Measurements from ENCODE around the gene CA5B. TPM values are rescaled to one million over a fixed set of nuclear protein-coding genes. Genes with fewer than 3 reads are reported as not detected.

CA5B gene
- total and polyA plus RNA-seq, 2 of the 8 experiments (the other 6 are each of a cell fraction or from before 2014, with no cell fraction given): 3.3 to 8.6 TPM

DNA sequence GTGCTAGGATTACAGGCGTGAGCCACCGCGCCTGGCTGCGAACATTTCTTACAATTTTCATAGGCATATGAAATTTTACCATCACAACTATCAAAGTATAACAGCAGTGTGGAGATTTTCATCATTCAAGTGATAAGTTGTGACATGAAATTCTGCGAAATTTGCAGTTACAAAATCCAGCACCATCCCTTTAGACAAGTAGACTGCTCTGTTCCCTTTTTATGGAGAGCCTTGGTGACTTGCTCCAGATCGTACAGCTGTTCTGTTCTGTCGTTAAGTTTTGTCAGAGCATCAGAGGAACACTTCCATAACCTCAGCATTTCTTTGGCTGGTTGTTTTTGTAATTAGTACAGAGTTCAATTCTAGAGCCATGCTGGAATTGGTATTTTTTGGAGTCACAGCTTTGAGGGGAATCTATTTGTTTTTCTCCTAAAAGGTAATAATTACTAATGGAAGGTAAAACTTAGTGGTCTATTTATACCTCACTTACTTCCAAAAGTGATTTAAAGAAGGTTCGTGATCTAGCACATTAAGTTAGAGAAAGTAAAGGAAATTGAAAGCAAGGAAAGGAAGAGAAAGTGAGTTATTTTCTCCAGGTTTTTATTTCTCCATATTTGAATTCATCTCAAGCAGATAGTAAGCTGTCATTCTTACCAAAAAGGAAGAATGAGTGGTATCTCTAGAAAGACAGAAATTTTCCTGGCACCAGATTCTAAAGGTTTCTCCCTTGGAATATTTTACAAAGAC, 74.3 kb downstream of the CA5B start (continued):
- TF ChIP-seq CHD1 (IDR thresholded peaks at IDR 0.05; ENCODE audit: low read depth, low read length) (no peak), TEAD4 (IDR thresholded peaks at IDR 0.05; ENCODE audit: low read depth, low read length) (no peak), CHD7 (IDR thresholded peaks at IDR 0.05; ENCODE audit: insufficient replicate concordance, low read length) (no peak), KDM4A (IDR thresholded peaks at IDR 0.05; ENCODE audit: low read depth, low read length, severe bottlenecking) (no peak), TCF12 (IDR thresholded peaks at IDR 0.05; ENCODE audit: low read depth, low read length) (no peak), JUN (IDR thresholded peaks at IDR 0.05; ENCODE audit: low read depth, low read length) (no peak)
- TF ChIP-seq, protein P1, sequence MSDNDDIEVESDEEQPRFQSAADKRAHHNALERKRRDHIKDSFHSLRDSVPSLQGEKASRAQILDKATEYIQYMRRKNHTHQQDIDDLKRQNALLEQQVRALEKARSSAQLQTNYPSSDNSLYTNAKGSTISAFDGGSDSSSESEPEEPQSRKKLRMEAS (IDR thresholded peaks at IDR 0.05): no peak
- TF ChIP-seq, protein P2, sequence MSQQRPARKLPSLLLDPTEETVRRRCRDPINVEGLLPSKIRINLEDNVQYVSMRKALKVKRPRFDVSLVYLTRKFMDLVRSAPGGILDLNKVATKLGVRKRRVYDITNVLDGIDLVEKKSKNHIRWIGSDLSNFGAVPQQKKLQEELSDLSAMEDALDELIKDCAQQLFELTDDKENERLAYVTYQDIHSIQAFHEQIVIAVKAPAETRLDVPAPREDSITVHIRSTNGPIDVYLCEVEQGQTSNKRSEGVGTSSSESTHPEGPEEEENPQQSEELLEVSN (IDR thresholded peaks at IDR 0.05): no peak
